ENCODE measurements around the gene MCOLN2.

DNA sequence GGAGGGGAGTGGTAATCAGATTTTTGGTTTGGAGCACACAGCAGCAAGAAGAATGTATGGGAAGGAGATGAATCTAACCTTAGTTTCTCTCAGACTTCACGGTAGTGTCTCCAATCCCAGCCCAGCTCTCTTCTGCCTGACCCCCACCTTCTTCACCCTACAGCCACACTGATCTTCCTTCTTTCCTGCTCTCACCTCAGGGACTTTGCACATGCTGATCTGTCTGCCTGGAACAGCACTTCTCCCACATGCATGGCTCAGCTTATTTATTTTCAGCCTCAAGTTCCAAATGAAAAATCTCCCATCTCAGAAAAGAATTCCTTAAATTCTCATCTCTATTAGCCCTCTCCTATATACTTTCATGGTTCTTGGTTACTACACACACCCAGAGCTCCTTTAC lies 55.1 kb downstream of the MCOLN2 start:
- no peak for TF ChIP-seq RAD21 (CRISPR knock-in tag; IDR thresholded peaks at IDR 0.05)
- TF ChIP-seq, protein P1, sequence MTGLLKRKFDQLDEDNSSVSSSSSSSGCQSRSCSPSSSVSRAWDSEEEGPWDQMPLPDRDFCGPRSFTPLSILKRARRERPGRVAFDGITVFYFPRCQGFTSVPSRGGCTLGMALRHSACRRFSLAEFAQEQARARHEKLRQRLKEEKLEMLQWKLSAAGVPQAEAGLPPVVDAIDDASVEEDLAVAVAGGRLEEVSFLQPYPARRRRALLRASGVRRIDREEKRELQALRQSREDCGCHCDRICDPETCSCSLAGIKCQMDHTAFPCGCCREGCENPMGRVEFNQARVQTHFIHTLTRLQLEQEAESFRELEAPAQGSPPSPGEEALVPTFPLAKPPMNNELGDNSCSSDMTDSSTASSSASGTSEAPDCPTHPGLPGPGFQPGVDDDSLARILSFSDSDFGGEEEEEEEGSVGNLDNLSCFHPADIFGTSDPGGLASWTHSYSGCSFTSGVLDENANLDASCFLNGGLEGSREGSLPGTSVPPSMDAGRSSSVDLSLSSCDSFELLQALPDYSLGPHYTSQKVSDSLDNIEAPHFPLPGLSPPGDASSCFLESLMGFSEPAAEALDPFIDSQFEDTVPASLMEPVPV (CRISPR knock-in tag; IDR thresholded peaks at IDR 0.05): no peak
- TF ChIP-seq, protein P2, sequence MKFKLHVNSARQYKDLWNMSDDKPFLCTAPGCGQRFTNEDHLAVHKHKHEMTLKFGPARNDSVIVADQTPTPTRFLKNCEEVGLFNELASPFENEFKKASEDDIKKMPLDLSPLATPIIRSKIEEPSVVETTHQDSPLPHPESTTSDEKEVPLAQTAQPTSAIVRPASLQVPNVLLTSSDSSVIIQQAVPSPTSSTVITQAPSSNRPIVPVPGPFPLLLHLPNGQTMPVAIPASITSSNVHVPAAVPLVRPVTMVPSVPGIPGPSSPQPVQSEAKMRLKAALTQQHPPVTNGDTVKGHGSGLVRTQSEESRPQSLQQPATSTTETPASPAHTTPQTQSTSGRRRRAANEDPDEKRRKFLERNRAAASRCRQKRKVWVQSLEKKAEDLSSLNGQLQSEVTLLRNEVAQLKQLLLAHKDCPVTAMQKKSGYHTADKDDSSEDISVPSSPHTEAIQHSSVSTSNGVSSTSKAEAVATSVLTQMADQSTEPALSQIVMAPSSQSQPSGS (CRISPR knock-in tag; IDR thresholded peaks at IDR 0.05): no peak
- TF ChIP-seq TAF1 (CRISPR knock-in tag; IDR thresholded peaks at IDR 0.05): no peak
- TF ChIP-seq, protein P3, sequence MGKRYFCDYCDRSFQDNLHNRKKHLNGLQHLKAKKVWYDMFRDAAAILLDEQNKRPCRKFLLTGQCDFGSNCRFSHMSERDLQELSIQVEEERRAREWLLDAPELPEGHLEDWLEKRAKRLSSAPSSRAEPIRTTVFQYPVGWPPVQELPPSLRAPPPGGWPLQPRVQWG (CRISPR knock-in tag; IDR thresholded peaks at IDR 0.05; ENCODE audit: borderline replicate concordance, low read depth): no peak

Data from HepG2 (cell line).